HTERT RPE-1 (cell line): Measurements from ENCODE around the gene CYP3A4.
"Not testable (repeated sequence)": the region's sequence is repeated elsewhere in the genome, so short reads cannot be mapped to it uniquely, and the experiment has no call there.

Experiments used
- in situ Hi-C: fragments of 300-500 bp; cut with MboI; formaldehyde crosslinking; loops from 4 replicates; pipeline ENCODE4 v1.14.3; 2020; ENCODE audit warnings: low sequenced_read_pairs

Gene CYP3A4

DNA sequence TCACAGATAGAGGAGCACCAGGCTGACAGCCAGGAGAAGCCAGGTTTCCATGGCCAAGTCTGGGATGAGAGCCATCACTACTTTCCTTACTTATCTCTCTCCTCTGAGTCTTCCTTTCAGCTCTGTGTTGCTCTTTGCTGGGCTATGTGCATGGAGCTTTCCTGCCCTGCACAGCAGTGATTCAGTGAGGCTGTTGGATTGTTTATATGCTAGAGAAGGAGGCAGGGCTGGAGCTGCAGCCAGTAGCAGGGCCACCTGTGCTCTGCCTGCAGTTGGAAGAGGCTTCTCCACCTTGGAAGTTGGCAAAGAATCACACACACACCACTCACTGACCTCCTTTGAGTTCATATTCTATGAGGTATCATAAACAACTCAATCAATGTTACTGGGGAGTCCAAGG, at the start of gene CYP3A4:
TSS of gene CYP3A4 (minus strand) at position 178 of the 400 bp plus-strand sequence. CDS start at position 75, 103 bp downstream.
- in situ Hi-C loops: no loop called here

DNA sequence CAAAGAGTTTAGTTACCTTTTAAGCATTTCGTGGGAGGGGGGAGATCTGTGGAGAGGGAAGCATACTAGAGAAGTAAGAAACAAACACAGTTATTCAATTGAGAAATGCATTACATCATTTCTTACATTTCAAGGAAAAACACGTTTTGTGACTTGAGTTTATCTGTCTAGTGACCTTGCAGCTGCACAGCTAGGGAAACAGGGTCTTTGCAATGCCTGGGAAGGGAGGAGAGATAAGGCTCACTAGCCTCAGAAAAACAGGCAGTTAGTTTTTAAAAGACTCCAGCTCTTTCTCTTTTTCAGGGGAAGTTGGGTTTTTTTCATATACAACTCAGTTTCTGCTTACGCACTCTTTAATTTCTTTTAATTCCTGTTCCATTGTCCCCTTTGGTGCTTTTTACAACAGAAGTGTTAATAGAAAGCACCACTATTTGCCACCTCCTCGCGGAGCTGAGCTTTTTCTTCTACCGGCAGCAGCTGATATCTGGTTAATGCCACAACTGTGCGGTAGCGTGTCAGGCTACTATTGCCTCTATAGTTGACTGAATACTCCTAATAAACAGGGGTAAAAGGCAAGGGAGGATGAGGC, 49.4 kb upstream of the CYP3A4 start:
- in situ Hi-C loops: no loop called here

DNA sequence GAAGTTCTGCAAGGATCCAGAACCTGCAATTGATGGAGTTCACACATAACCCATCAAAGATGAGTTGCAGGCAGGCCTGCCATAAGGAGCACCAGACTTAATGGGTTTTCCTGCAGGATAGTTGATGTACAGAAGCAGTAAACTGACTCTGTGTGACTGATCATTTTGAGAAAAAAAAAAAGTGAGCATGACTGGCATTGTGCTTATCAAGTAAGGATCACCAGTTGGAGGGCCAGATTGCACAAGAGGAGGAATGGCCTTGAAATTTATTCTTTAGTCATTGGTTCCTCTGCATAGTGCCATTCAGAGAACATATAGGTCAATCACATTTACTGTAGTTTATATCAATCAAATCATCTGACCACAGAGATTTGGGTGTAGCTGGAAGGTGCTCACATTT, 47.6 kb upstream of the CYP3A4 start:
- in situ Hi-C loops: no loop called here

DNA sequence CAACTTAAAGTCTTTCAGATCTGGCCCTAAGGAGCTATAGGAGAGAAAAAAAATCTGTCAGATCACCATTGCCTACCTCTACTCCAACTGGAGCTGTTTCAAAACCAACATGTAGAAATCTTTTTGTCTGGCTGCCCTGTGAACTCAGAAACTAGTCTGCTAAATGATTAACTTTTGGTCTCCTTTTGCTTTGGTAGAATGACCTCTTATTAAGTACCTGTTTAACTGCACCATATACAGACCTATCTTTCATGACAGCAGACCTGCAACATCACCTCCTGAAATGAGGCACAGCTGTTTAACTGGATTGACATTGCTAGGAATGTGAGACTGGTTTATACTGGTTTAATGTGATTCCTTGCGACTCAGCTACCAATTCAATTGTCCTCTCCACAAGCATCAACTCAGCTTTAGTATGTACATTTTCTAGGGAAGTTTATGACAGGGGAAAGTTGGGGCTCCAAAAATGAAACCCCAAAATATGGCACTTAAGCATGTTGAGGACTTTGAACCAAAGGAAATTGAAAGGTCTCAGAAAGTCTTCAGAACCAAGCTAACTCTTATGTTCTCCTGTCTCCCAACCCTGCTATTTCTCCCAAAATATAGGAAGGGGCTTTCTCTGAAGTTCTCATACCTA, 45.7 kb upstream of the CYP3A4 start:
- in situ Hi-C loops: no loop called here

DNA sequence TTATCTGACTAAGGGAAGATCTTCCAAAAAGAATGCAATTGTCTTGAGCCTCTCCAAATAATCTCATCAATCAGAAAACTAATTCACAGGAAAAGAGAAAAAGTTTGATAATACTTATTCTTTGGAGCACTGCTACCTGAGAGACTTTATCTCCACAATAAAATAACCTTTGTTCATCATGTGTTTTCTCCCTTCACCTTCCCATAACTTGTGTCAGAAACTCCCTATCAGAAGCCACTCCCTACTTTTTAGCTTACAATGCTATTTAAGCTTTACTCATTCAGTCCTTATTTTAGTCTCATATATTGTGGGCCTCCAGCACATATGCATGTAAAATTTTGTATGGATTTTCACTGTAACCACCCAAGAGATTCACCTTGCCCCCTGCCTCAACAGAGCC, 44.8 kb upstream of the CYP3A4 start:
- in situ Hi-C loops: no loop called here

DNA sequence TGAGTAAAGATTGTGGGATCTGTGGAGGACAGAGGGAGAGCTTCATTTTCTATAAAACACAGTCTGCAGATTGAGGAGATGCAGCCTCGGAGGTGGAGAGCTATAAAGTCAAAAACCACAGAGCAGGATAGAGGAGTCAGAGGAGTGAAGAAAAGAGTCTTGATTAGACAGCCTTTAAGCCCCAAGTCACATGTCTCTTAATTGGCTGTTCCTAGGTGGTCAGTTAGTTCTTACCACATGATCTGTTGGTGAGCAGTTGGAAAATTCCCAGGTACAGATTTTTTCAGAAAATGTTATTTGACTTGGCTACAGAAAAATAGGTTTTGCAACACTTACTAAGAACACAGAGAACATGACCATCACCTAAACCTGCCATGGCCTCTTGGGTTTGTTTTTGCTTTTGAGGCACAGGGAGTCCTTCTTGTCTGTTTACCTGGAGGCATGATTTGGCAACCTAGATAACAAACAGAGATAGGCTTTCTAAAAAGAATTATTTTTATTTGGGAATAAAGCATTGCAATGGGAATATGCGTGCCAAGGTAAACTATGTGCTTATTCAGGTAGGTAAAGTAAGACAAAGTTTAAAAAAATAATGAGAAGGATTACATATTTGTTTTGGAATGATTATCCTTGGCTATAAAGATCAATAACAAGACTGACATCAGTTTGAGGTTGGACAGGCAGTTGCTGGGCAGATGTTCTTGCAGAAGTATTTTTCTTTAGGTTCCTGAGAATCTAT, 43.2 kb upstream of the CYP3A4 start:
- in situ Hi-C loops: no loop called here

DNA sequence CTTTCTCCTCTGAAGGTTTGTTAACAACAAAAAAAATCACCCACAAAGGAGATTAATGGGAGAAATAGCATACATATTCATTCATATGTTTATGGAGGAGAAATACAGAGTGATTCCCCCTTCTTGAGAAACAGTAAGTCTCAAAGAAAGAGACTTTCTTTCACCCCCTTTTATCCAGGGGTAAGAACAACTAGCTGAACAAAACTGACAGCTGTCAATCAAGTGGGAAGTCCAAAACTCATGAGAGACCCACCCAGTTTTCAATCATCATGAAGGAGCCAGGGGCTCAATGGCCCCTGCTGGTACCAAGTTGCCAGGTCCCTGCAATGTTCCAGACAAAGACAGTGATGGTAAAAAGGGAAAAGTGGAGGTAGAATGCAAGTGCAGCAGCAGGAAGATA, 41.9 kb upstream of the CYP3A4 start:
- in situ Hi-C loops: no loop called here

DNA sequence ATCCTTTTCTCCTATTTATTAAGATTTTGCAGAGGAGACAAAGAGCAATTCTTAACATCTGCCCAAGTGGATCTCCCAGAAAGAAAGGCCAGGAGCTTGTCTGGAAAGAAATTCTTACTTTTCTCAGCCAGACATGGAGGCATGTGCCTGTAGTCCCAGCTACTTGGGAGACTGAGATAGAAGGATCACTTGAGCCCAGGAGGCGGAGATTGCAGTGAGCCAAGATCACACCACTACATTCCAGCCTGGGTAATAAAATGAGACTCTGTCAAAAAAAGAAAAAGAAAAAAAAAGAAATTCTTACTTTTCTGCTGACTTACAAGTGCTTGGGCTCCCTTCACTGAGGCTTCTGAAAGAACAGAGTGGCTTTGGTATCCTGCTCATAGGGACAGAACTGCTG, 41.5 kb upstream of the CYP3A4 start:
- in situ Hi-C loops: no loop called here

DNA sequence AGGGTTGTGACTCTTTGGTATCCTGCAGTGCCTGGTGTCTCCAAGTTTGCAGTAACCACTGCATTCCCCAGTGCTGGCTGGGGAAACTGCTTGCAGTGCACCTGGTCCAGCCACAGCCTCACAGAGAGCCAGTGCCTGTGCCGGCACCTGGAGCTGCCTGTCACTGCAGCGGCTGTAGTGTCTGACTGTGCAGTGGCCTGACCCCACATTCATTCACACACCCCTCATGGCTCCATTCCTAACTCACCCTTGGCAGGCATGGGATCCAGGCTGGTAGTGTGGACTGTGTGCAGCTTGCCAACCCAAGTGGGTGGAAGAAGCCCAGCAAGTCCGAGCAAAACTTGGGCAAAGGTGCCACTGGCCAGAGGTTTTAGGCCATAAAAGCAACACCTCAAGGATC, 40.1 kb upstream of the CYP3A4 start:
- in situ Hi-C loops: no loop called here

DNA sequence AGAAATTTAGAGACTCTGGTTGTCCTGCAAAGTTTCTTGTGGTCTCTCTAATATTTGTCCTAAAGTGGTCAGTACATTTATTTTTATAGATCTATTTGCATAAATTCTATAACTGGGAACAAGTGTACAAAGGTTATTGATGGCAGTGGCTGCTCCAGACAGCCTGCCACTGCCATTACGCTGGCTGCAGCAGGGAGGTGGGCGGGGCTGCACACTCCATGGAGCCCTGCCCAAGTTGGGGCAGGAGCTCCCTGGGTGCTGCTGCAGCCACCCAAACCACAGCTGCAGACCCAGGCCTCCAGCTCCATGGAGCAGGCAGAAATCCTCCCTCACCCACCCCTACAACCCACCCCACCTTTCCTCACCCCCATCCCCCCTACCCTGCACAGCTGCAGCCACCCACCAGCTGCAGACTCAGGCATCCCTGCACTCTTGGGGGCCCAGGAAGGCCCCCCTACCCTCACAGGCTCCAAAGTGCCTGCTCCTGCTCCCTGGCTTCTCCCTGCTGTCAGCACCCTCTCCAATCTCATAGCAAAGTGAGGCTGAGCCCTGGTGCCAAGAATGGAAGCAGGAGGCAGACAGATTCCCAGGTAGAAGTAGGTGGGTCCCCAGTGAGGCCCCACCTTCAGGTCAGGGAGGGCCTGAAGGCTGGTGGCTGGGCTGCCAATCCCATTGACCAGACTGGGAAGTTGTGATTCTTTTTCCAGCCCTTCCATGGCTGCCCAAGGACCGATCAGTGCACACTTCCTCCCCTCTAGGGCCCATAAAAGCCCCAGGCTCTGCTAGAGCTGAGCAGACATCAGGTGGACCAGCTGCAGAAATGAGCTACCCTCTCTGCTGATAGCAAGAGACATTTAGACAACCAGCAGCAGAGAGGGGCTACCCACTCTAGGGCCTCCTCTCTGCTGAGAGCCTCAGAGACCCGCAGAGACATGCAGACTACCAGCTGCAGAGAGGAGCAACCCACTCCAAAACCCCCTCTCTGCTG, 39.0 kb upstream of the CYP3A4 start:
- in situ Hi-C loops: no loop called here

DNA sequence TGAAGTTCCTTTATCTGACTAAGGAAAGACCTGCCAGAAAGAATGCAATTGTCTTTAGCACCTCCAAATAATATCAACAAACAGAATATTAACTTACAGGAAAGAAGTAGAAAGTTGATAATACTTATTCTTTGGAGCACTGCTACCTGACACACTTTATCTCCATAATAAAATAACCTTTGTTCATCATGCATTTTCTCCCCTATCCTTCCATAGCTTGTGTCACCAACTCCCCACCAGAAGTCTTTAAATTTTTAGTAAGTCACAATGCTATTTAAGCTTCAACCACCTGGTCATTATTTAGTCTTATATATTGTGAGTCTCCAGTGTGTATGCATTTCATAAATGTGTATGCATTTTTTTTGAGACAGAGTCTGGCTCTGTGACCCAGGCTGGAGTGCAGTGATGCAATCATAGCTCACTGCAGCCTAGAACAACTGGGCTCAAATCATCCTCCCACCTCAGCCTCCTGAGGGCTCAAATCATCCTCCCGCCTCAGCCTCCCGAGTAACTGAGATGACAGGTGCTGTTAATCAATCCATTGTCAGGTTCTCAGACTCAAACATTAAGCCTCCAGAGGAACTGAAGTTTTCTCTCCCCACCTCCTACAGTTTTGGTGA, 36.5 kb upstream of the CYP3A4 start:
- in situ Hi-C loops: no loop called here

DNA sequence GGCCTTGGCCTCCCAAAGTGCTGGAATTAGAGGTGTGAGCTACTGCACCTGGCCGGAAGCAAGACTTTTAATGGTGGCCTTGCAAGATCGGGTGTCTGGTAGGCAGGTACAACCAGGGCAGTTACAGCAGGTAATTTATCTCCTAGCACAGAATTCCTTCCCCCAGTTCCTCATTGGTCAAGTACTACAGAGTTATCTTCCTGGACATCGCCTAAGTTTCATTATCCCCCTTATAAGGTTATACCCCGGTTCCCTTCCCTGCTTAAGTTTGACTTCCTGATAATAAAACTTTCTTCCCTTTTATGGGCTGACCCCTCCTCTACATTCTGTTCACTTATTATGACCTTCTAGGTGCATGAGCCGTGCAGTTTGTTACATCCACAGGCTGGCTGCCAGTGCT, 24.8 kb upstream of the CYP3A4 start:
- in situ Hi-C loops: no loop called here

DNA sequence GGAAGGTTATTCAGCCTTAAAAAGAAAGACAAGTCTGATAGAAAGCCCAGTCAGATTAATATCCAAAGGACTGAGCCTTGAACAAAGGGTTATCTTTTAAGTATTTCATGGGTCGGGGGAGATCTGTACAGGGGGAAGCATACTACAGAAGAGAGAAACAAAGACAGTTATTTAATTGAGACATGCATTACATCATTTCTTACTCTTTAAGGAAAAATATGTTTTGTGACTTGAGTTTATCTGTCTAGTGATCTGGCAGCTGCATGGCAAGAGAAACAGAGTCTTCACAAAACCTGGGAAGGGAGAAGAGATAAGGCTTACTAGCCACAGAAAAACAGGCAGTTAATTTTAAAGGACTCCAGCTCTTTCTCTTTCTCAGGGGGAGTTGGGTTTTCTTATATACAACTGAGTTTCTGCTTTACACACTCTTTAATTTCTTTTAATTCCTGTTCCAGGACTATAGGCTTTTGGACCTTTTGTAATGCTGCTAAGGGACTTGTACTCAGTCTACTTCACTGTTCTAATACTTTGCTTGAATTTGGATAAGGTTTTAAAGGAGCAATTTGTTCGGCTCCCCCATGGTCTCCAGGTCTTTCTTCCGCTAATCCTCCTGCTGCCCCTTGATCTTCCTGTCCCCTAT, 23.0 kb upstream of the CYP3A4 start:
- in situ Hi-C loops: no loop called here

DNA sequence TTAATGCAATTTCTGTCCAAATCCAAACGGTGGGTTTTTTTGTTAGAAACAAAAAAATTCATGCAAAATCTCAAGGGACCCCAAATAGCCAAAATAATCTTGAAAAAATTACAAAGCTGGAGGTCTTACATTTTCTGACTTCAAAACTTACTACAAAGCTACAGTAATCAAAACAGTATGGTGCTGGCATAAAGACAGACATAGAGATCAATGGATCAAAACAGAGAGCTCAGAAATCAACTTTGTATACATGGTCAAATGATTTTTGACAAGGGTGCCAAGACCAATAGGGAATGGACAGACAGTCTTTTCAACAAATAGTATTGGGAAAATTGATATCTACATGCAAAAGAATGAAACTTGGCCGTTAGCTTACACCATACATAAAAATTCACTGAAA, 21.7 kb upstream of the CYP3A4 start:
- in situ Hi-C loops: no loop called here

DNA sequence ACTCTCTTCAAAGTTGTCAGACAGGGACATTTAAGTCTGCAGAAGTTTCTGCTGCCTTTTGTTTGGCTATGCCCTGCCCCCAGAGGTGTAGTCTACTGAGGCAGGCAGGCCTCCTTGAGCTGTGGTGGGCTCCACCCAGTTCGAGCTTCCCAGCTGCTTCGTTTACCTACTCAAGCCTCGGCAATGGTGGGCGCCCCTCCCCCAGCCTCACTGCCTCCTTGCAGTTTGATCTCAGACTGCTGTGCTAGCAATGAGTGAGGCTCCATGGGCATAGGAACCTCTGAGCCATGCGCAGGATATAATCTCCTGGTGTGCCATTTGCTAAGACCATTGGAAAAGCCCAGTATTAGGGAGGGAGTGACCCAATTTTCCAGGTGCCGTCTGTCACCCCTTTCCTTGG, 19.1 kb upstream of the CYP3A4 start:
- in situ Hi-C loops: not testable (repeated sequence)

DNA sequence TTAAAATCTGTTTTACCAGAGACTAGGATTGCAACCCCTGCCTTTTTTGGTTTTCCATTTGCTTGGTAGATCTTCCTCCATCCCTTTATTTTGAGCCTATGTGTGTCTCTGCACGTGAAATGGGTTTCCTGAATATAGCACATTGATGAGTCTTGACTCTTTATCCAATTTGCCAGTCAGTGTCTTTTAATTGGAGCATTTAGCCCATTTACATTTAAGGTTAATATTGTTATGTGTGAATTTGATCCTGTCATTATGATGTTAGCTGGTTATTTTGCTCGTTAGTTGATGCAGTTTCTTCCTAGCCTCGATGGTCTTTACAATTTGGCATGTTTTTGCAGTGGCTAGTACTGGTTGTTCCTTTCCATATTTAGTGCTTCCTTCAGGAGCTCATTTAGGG, 17.4 kb upstream of the CYP3A4 start:
- in situ Hi-C loops: not testable (repeated sequence)

DNA sequence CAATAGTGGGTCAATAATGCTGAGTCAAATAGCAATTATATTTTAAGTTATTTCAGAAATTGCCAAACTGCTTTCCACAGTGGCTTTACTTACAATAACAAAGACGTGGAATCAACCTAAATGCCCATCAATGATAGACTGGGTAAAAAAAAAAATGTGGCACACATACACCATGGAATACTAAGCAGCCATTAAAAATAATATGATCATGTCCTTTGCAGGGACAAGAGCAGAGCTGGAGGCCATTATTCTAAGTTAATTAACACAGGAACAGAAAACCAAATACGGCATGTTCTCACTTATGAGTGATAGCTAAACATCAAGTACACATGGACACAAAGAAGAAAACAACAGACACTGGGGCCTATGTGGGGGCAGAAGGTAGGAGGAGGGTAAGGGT, 15.0 kb upstream of the CYP3A4 start:
- in situ Hi-C loops: no loop called here

DNA sequence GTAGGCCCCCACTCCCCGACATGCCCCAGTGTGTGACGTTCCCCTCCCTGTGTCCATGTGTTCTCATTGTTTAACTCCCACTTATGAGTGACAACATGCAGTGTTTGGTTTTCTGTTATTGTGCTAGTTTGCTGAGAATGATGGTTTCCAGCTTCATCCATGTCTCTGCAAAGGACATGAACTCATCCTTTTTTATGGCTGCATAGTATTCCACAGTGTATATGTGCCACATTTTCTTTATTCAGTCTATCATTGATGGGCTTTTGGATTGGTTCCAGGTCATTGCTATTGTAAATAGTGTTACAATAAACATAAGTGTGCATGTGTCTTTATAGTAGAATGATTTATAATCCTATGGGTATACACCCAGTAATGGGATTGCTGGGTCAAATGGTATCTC, 11.9 kb upstream of the CYP3A4 start:
- in situ Hi-C loops: not testable (repeated sequence)

DNA sequence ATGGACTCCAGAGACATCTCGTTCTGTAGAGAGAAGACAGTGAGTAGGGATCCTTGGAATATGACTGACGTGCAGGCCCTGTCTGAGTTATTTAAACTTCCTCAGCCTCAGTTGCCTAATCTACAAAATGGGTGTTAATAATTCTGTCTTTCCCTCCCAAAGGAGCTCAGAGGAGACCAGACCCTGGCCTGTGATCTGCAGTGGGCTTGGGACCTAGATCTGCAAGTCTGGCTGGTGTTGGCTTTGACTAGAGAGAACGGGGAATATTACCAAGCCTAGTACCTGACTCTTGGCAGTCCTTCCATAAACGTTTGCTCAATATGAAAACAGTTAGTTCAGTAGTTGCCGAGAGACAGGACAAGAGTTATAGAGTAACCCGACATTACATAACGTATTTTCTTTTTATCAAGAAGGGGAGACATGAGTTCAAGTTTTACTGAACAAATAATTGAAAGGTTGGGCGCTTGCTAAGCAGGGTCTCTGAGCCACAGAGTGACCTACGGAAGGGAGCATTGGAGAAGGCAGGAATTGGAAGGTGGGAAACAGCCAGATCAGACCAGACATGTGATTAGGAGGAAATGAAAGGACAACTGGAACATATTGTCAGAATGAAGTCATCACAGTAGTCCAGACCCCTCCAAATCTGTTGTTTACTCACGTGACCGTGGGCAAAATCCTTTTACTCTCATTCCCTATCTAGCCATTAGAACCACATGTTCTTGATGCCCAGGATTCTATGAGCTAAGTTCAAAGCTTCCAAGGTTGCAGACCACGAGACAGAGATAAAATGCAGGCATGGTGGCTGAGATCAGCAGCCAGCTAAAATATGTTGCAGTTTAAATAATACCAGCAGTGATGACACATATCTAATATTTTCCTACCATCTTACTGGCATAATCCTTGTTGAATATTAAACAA, 10.9 kb upstream of the CYP3A4 start:
- in situ Hi-C loops: no loop called here
